Bronchial epithelial cell (primary cell): ENCODE results near the gene GPR141. TPM values are rescaled to one million over a fixed set of nuclear protein-coding genes. Genes with fewer than 3 reads are reported as not detected.

Source experiments
- DNase-seq: peaks from one replicate; pipeline ENCODE4 v3.0.0-alpha.2; 2010; ENCODE audit warnings: low read depth
- FAIRE-seq: peaks from 2 replicates; lab custom pipeline; 2011; peaks lifted over from hg19 to GRCh38; lab: Jason Lieb, UNC
- H3K27me3 ChIP-seq: 2 replicates; pipeline ENCODE4 v1.5.1; 2011; ENCODE audit warnings: low read length; ENCODE audit not compliant: control insufficient read depth, insufficient read depth
- H3K36me3 ChIP-seq: 2 replicates; pipeline ENCODE4 v1.5.1; 2011; ENCODE audit warnings: low read length; ENCODE audit not compliant: control insufficient read depth, insufficient read depth
- H3K4me3 ChIP-seq: 2 replicates; pipeline ENCODE4 v1.5.1; 2011; ENCODE audit warnings: mild to moderate bottlenecking, low read depth, low read length, control low read depth
- total RNA-seq: library from RNA; depleted of rRNA; stranded (reverse); fragments of >200 nt; gene quantifications from 2 replicates; pipeline ENCODE4 v1.2.1, GENCODE V29; 2014
- TF ChIP-seq, protein P1 (sequence below): IDR thresholded peaks from 2 replicates; pipeline ENCODE4 v1.5.1; 2011; ENCODE audit warnings: mild to moderate bottlenecking, moderate library complexity, low read length, control low read depth, inconsistent platforms; ENCODE audit not compliant: insufficient read depth, severe bottlenecking

The GPR141 gene
- total RNA-seq, 1 donor from 2014 or later, result 0.26 TPM

DNA sequence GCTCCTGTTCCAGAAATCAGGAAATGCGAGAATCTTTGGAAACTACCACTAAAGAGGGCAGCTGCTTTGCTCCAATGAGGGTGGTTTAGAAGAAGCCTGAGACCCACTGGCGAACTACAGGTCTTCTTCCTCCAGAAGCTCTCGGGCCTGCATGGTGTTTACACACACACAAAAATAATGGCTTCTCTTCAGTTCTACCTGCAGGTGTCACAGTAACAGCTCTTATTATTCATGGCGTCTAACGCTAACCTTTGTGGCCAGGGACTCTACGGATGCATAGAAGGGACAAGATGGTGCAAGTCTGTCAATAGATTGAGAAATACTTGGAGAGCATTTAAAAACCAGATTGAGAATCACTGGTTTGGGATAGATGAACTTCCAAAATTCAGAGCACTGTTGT, 22.4 kb downstream of the GPR141 start:
- H3K36me3 ChIP-seq, result no peaks in the 10 kb centered on the region
- H3K27me3 ChIP-seq, result no peaks in the 10 kb centered on the region
- H3K4me3 ChIP-seq, result no peak overlapping the region
- DNase-seq (no peak), FAIRE-seq (no peak)
- TF ChIP-seq, protein P1, sequence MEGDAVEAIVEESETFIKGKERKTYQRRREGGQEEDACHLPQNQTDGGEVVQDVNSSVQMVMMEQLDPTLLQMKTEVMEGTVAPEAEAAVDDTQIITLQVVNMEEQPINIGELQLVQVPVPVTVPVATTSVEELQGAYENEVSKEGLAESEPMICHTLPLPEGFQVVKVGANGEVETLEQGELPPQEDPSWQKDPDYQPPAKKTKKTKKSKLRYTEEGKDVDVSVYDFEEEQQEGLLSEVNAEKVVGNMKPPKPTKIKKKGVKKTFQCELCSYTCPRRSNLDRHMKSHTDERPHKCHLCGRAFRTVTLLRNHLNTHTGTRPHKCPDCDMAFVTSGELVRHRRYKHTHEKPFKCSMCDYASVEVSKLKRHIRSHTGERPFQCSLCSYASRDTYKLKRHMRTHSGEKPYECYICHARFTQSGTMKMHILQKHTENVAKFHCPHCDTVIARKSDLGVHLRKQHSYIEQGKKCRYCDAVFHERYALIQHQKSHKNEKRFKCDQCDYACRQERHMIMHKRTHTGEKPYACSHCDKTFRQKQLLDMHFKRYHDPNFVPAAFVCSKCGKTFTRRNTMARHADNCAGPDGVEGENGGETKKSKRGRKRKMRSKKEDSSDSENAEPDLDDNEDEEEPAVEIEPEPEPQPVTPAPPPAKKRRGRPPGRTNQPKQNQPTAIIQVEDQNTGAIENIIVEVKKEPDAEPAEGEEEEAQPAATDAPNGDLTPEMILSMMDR, result no peak

DNA sequence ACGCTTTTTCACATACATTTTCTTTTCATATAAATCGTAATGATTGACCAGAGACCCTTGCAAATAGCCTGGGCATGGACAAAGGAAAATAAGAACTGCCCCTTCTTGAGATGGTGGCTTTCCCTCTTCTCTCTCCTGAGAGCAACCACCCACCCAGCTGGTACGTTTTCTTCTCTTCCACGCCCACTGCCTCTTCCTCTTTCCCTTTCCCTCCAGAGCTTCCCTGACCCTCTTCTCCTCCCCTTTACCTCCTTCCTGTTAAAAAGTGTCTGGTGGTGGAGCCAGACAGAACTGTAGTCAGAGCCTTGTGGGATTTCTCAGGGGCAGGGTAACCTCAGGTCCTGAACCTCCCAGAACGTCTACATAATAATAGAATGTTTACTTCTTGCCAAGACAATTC, 23.2 kb downstream of the GPR141 start:
- no peak for FAIRE-seq
- Histone ChIP-seq H3K36me3 (no peaks in the 10 kb centered on the region), H3K27me3 (no peaks in the 10 kb centered on the region), H3K4me3 (no peak overlapping the region)
- DNase-seq, result no peak
- TF ChIP-seq, protein P1, result no peak

DNA sequence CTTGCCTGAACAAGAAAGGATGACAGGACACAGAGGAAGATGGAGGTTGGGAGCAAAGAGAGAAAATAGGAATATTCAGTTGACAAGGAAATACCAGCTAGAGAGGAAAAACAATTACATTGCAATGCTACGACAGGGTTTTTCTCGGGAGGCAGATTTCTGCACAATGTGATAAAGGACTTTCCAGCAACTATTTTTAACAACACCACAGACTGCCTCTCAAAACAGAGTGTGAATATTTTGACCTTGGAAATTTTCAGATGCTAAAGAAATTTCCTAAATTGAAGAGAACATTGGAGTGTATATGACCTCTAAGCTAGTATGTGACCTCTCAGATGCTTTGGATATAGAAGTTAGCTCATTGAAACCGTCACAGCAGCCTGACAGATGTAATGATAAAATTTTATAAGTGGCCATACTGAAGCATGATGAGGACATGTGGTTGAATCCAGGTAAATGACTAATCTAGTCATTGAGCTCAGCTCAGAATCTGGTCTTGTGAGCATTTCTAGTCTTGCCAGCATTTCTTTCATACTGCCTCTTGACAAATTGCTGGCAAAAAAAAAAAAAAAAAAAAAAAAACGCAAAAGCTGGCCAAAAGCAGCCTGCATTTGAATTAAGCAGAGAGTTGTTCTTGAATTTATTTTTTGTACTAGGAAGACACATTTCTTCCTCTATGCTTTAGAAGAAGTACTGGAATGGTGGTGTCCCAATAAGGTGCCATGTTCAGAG, 24.4 kb downstream of the GPR141 start:
- DNase-seq (no peak), FAIRE-seq (no peak)
- no peaks in the 10 kb centered on the region for H3K27me3 ChIP-seq
- H3K36me3 ChIP-seq, result no peaks in the 10 kb centered on the region
- TF ChIP-seq, protein P1, result no peak
- H3K4me3 ChIP-seq, result no peak overlapping the region

DNA sequence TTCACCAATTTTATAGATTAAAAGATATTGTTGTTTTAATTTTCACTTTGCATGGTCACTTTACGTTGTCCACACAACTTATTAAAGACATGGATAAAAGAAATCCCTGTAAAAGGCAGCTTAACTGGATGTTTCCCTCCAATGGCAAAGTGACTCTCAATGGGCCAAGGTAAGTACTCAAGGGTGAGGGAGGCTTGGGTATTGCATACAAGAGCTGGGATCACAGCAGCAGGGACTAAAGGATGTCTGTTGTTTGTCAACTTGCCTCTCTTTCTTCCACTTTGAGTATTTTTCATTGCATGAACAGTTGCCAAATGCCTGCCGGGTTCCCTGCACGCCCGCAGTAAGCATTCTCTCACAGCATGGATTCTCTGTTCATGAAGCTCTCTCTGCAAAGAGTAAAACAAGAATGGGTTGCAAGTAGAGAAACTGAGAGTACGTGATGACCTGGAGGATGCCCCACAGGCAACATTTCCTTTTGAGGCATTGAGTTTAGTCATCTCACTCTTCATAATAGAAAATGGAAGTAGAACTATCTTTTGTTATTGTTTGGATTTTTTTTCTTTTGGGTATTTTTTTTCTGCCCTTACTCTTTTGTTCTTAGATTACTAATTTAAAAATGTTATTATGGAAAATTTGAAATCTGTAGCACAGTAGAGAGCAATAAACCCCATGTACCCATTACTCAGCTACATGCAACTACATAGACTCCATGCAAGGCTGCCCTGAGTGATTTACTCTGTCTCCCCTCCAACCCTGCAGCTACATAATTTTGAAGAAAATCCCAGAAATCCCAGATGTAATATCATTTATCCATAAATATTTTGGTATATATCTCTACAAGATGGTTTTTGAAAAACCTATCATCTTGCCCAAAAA, 26.3 kb downstream of the GPR141 start:
- FAIRE-seq (no peak), DNase-seq (no peak)
- TF ChIP-seq, protein P1, result no peak
- Histone ChIP-seq H3K36me3 (no peaks in the 10 kb centered on the region), H3K27me3 (no peaks in the 10 kb centered on the region), H3K4me3 (no peak overlapping the region)

DNA sequence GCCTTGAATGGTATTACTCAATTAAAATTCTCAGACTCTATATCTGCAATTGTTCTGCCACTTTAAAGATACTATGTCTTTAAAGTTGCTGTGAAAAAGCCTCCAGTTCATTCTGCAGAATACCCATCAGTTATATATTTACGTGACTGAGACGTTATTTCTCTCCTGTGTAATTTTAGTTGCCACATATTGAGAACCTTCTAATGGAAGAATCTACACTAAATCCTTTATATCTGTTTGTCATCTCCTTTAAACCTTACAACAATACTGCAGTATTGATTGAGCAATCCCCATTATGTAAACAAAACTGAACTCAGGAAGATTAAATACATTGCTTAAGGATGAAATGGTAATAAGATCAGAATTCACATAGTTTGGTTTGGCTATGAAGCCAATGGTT, 30.0 kb downstream of the GPR141 start:
- no peak overlapping the region for H3K4me3 ChIP-seq
- TF ChIP-seq, protein P1, result no peak
- DNase-seq (peak; percentile 72), FAIRE-seq (no peak)
- no peaks in the 10 kb centered on the region for H3K36me3 ChIP-seq
- H3K27me3 ChIP-seq, result no peaks in the 10 kb centered on the region
